H54 (cell line): ENCODE measurements around the gene ZNF17.

Source experiments
- DNase-seq: peaks from one replicate; pipeline ENCODE4 v3.0.0; 2011; ENCODE audit warnings: low spot score, mixed read lengths; ENCODE audit not compliant: insufficient read length
- FAIRE-seq: peaks from 3 replicates; lab custom pipeline; 2011; peaks lifted over from hg19 to GRCh38; lab: Jason Lieb, UNC
- POLR2A ChIP-seq: IDR thresholded peaks from 2 replicates; pipeline ENCODE4 v1.6.1; 2011; ENCODE audit warnings: low read depth, mild to moderate bottlenecking, low read length

Gene ZNF17

GRCh38 chr19:57389730-57390598 is 21.0 kb upstream of the ZNF17 start, which contains the start of gene ZNF548:
Gene ZNF548 (plus strand): TSS chr19:57389854. CDS start chr19:57390100, 246 bp downstream.
- FAIRE-seq: peak; percentile 98
- TF ChIP-seq POLR2A: peak; percentile 74
- DNase-seq: peak; percentile 94

GRCh38 chr19:57395710-57396109 is 15.3 kb upstream of the ZNF17 start:
- FAIRE-seq (no peak), DNase-seq (no peak)
- TF ChIP-seq POLR2A: no peak

- no peak for DNase-seq
- no peak for FAIRE-seq
- no peak for TF ChIP-seq POLR2A
These were observed 12.1 kb upstream of the ZNF17 start for GRCh38 chr19:57398868-57399267.

GRCh38 chr19:57403737-57404563 is 7.0 kb upstream of the ZNF17 start:
- FAIRE-seq (no peak), DNase-seq (no peak)
- no peak for TF ChIP-seq POLR2A

- FAIRE-seq (no peak), DNase-seq (peak; percentile 76)
- TF ChIP-seq POLR2A: no peak
These were observed 4.3 kb upstream of the ZNF17 start for GRCh38 chr19:57406516-57407123.

GRCh38 chr19:57419439-57419838 is 8.5 kb downstream of the ZNF17 start:
- no peak for DNase-seq
- no peak for TF ChIP-seq POLR2A
- no peak for FAIRE-seq

GRCh38 chr19:57421037-57421436 is 10.1 kb downstream of the ZNF17 start:
- TF ChIP-seq POLR2A: no peak
- DNase-seq: no peak
- FAIRE-seq: no peak

- DNase-seq (no peak), FAIRE-seq (no peak)
- TF ChIP-seq POLR2A: no peak
These were observed 23.6 kb downstream of the ZNF17 start for GRCh38 chr19:57434386-57435061.

GRCh38 chr19:57435062-57435978 is 24.4 kb downstream of the ZNF17 start, which contains the start of gene ZNF749:
Gene ZNF749 (plus strand): TSS chr19:57435325. CDS start chr19:57435579, 254 bp downstream.
- DNase-seq (peak; percentile 98), FAIRE-seq (peak; percentile 84)
- peak; percentile 50 for TF ChIP-seq POLR2A

GRCh38 chr19:57436417-57436816 is 25.5 kb downstream of the ZNF17 start:
- TF ChIP-seq POLR2A: no peak
- DNase-seq: no peak
- FAIRE-seq: no peak

GRCh38 chr19:57437931-57438330 is 27.0 kb downstream of the ZNF17 start:
- FAIRE-seq (no peak), DNase-seq (no peak)

GRCh38 chr19:57438925-57439324 is 28.0 kb downstream of the ZNF17 start:
- FAIRE-seq (no peak), DNase-seq (no peak)
- no peak for TF ChIP-seq POLR2A

More at GRCh38 chr19:57437931-57438330, 27.0 kb downstream of the ZNF17 start:
- no peak for TF ChIP-seq POLR2A
